Measurements from ENCODE around the gene RNF112. TPM values are rescaled to one million over a fixed set of nuclear protein-coding genes. Genes with fewer than 3 reads are reported as not detected.

Gene RNF112
- total RNA-seq, 1 experiment from 2014 or later = 0.81 TPM

- no CpG with 5 or more reads among the region's 3 CpGs for WGBS (ENCODE audit: extremely low coverage, insufficient read length, low lambda C conversion rate)
- H3K9ac ChIP-seq (ENCODE audit: extremely low read depth, insufficient read length, low read length) = no peak overlapping the region
- no peak overlapping the region for H2AFZ ChIP-seq (ENCODE audit: low read length)
- no peak overlapping the region for H3K56ac ChIP-seq (ENCODE audit: insufficient read length, low read depth, low read length)
- no peaks in the 10 kb centered on the region for H3K79me2 ChIP-seq (ENCODE audit: insufficient read depth, low read length)
- H3K18ac ChIP-seq (ENCODE audit: insufficient read length, low read depth, low read length) = no peak overlapping the region
- Mint-ChIP-seq H3K27me3 (ENCODE audit: low read depth) (peaks cover 6% of the 10 kb centered on the region), H3K4me3 (peak overlapping the region; percentile 7 to 59; a peak in 4 of 5 replicates), H3K4me1 (peaks cover 79 to 82% of the 10 kb centered on the region in 2 experiments), H3K9me3 (no peaks in the 10 kb centered on the region; a peak in 1 of 5 replicates), H3K27ac (peak overlapping the region; percentile 46 to 76 (median 68); a peak in 6 of 7 replicates), H3K36me3 (ENCODE audit: insufficient read depth in 1 of 3, low read depth in 3 of 3) (no peaks in the 10 kb centered on the region)
- H3T11ph ChIP-seq (ENCODE audit: low read length) = no peak overlapping the region
- H3K27ac ChIP-seq (ENCODE audit: insufficient read length, low read depth, low read length) = no peak overlapping the region
- H4K8ac ChIP-seq (replicated peaks; ENCODE audit: insufficient read length, low read depth, low read length) = no peak overlapping the region
- H3K79me1 ChIP-seq (ENCODE audit: insufficient read depth, low read depth, low read length, poor library complexity, severe bottlenecking) = no peaks in the 10 kb centered on the region
- no peak overlapping the region for H2BK12ac ChIP-seq (ENCODE audit: insufficient read length, low read depth, low read length)
- H4K91ac ChIP-seq (ENCODE audit: insufficient read length, low read depth, low read length) = no peak overlapping the region
- no peak overlapping the region for H3K23ac ChIP-seq (ENCODE audit: insufficient read length, low read depth, low read length)
- H2BK120ac ChIP-seq (ENCODE audit: low read depth, low read length, poor library complexity, severe bottlenecking) = no peak overlapping the region
- H4K5ac ChIP-seq (ENCODE audit: insufficient read length, low read depth, low read length) = no peak overlapping the region
- no peak overlapping the region for H3K14ac ChIP-seq (ENCODE audit: insufficient read depth, low read length)
- TF ChIP-seq CTCF (conservative IDR thresholded peaks at IDR 0.05) = no peak
- peaks cover 3% of the 10 kb centered on the region for H3K23me2 ChIP-seq (ENCODE audit: insufficient read length, low read depth, low read length, poor library complexity, severe bottlenecking)
- no peak overlapping the region for H3K4ac ChIP-seq (ENCODE audit: low read depth, low read length)
- H4K20me1 ChIP-seq (ENCODE audit: control insufficient read depth, insufficient read depth, insufficient read length) = no peaks in the 10 kb centered on the region
- no peak overlapping the region for H2BK5ac ChIP-seq (ENCODE audit: insufficient read length, low read length)
- DNase-seq = no peak
- H2AK5ac ChIP-seq (ENCODE audit: insufficient read length, low read length) = no peak overlapping the region
- no peak overlapping the region for H3K4me2 ChIP-seq (ENCODE audit: insufficient read depth, insufficient read length, low read length)
- H3K4me1 ChIP-seq (ENCODE audit: insufficient read depth, low read length) = peaks cover 23% of the 10 kb centered on the region
- no peaks in the 10 kb centered on the region for H3K27me3 ChIP-seq (ENCODE audit: insufficient read depth, low read length)
- no peak overlapping the region for H2BK20ac ChIP-seq (ENCODE audit: low read depth, low read length, poor library complexity, severe bottlenecking)
- no peaks in the 10 kb centered on the region for H3K9me3 ChIP-seq (ENCODE audit: control insufficient read depth, low read depth, low read length)
- no peak overlapping the region for H2BK15ac ChIP-seq (ENCODE audit: low read depth, low read length)
These were observed 46.0 kb downstream of the RNF112 start for GRCh38 chr17:19457046-19457445.

Data from H9 (cell line).